Measurements from ENCODE around the gene RASGRF1. TPM values are rescaled to one million over a fixed set of nuclear protein-coding genes. Genes with fewer than 3 reads are reported as not detected.

Gene RASGRF1
- total RNA-seq, 1 donor from 2014 or later: 0.07 TPM

DNA sequence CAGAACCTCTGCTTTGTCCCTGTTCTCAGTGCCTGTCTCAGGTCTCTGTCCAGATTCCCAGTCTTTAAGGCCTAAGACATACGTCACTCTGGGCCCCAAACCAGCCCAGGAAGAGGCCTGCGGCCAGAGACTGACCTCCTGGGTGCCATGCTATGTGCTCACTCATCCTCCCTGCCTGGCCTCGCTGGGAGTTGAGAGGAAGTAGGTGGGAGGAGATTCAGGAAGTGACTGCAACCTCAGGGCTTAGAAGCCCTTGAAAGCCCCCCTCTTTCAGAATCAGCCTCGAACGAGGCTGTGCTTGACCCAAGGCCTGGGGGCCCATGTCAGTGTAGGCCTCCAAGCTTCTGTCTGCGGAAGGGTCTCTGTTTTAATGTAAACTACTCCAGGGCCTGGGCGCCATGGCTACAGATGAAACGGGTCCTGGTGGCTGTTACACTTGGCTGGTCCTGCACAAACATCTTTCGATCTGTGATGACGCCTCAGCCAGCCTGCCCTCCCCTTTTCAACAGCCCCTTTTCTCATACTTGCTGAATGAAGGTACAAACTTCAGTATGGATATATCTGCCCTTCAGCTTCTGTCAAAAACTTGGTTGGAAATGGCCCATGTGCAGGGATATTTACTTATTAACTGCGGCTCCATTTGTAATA, 11.7 kb downstream of the RASGRF1 start:
- H3K4me3 Mint-ChIP-seq: no peak overlapping the region

DNA sequence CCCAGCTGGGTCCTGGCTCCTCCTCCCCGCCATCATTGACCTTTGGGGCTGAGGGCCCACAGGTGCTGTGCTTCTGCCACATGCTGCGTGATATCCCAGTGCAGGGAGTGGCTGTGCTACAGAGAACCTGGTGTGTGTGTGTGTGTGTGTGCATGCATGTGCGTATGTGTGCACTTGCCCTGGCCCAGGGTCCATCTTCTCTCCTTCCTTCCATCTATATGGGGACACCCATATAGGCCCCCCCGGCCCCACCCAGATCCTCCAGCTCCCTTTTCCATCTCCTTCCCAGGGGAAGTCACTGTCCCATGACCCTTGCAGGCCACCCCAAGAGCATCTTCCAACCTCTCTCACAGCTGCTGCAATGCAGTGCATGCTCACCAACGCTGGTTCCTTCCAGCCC, 12.6 kb downstream of the RASGRF1 start:
- H3K36me3 Mint-ChIP-seq: no peaks in the 10 kb centered on the region
- H3K27ac Mint-ChIP-seq: no peak overlapping the region
- H3K4me1 Mint-ChIP-seq: no peaks in the 10 kb centered on the region
- no peaks in the 10 kb centered on the region for H3K9me3 Mint-ChIP-seq
- DNase-seq (ENCODE audit: low spot score in 2 of 2, unreplicated experiment in 2 of 2): no peak
- peaks cover 42% of the 10 kb centered on the region for H3K27me3 Mint-ChIP-seq (ENCODE audit: low read depth)
- TF ChIP-seq CTCF (IDR thresholded peaks at IDR 0.05; ENCODE audit: unreplicated experiment): no peak
- H3K4me3 Mint-ChIP-seq: no peak overlapping the region

More for the DNA sequence above, 11.7 kb downstream of the RASGRF1 start:
- DNase-seq (ENCODE audit: low spot score in 2 of 2, unreplicated experiment in 2 of 2): peak in 1 of 2 experiments; percentile 5
- Mint-ChIP-seq H3K27ac (no peak overlapping the region), H3K27me3 (ENCODE audit: low read depth) (peaks cover 47% of the 10 kb centered on the region), H3K4me1 (no peaks in the 10 kb centered on the region), H3K9me3 (no peaks in the 10 kb centered on the region), H3K36me3 (no peaks in the 10 kb centered on the region)
- TF ChIP-seq CTCF (IDR thresholded peaks at IDR 0.05; ENCODE audit: unreplicated experiment): no peak

DNA sequence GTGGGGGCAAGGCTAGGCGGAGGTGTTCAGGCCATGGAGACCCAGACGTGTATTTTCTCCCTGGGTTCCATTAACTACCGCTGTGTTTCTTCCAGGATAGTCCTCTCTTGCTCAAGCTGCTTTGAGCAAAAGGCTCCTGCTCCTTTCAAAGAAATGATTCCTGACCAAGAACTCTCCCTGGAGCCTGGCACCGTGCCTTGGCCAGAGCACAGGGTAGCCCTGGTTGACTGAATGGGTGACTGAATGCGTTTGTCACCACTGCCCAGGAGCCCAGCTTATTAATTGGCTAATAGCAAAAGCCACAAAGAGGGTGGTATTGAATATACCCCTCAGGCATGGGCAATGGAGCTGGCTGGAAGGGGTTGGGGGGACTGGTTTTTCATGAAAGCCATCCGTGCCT, 13.9 kb downstream of the RASGRF1 start:
- no peaks in the 10 kb centered on the region for H3K4me1 Mint-ChIP-seq
- no peak for TF ChIP-seq CTCF (IDR thresholded peaks at IDR 0.05; ENCODE audit: unreplicated experiment)
- no peak for DNase-seq (ENCODE audit: low spot score in 2 of 2, unreplicated experiment in 2 of 2)
- no peak overlapping the region for H3K4me3 Mint-ChIP-seq
- H3K36me3 Mint-ChIP-seq: no peaks in the 10 kb centered on the region
- H3K27me3 Mint-ChIP-seq (ENCODE audit: low read depth): peaks cover 34% of the 10 kb centered on the region
- no peak overlapping the region for H3K27ac Mint-ChIP-seq
- no peaks in the 10 kb centered on the region for H3K9me3 Mint-ChIP-seq

DNA sequence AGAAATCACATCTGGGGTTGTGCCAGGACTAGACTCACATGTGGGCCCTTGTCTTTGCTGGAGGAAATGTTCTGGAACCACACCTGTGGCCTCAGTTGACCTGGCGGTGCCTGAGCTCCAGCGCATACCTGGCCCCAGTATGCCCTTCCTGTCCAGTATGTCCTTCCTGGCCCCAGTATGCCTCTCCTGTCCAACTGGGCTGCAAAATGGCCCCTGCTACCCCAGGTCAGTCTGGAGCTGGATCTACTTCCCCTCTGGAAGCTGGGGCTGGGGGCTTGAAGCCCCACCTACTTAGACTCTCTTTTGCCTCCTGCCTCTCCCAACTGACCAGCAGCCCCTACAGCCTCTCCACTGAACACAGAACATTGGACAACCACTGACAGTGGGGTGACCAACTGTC, 15.3 kb downstream of the RASGRF1 start:
- no peak for TF ChIP-seq CTCF (IDR thresholded peaks at IDR 0.05; ENCODE audit: unreplicated experiment)
- Mint-ChIP-seq H3K27me3 (ENCODE audit: low read depth) (peaks cover 34% of the 10 kb centered on the region), H3K36me3 (no peaks in the 10 kb centered on the region), H3K4me3 (no peak overlapping the region), H3K27ac (no peak overlapping the region), H3K9me3 (no peaks in the 10 kb centered on the region), H3K4me1 (no peaks in the 10 kb centered on the region)
- DNase-seq (ENCODE audit: low spot score in 2 of 2, unreplicated experiment in 2 of 2): no peak

DNA sequence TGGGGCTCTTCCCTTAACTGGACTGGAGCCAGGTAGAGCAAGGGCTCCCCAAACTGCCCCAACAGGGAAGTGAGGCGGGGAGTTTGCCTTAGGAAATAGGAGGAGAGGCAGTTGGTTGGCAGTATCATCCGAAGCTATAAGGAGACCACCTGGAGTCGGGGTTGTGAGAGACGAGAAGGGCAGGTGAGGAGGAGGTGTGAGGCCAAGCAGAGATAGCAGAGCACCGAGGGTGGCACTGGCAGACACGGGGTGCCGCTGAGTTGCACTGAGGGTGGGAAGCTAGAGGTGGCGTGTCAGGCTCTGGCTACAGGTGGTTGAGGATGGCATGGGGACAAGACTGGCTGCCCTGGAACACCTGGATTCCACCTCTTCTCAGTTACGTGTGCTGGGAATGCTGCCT, 17.2 kb downstream of the RASGRF1 start:
- H3K36me3 Mint-ChIP-seq: no peaks in the 10 kb centered on the region
- H3K27ac Mint-ChIP-seq: no peak overlapping the region
- no peaks in the 10 kb centered on the region for H3K9me3 Mint-ChIP-seq
- no peak overlapping the region for H3K4me3 Mint-ChIP-seq
- H3K27me3 Mint-ChIP-seq (ENCODE audit: low read depth): peaks cover 30% of the 10 kb centered on the region
- no peak for DNase-seq (ENCODE audit: low spot score in 2 of 2, unreplicated experiment in 2 of 2)
- no peak for TF ChIP-seq CTCF (IDR thresholded peaks at IDR 0.05; ENCODE audit: unreplicated experiment)
- H3K4me1 Mint-ChIP-seq: no peaks in the 10 kb centered on the region

DNA sequence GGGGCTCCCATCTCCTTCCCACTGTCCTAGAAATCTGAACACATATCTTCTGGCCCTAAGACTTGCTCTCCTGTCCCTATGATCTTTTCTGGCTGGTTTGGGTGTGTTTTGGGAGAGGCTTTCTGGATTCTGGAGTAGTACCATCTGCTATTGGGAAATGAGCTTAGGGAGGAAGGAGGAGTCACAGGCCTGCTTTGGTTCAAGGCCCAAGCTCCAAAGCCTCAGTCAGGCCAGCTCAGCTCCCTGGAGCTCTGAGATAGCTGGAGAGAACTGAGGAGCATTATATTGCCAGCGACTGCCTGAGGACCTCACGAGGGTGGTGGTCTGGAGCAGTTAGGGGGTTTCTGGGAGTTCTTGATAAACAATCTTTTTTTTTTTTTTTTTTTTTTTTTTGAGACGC, 18.7 kb downstream of the RASGRF1 start:
- Mint-ChIP-seq H3K36me3 (no peaks in the 10 kb centered on the region), H3K27ac (no peak overlapping the region), H3K27me3 (ENCODE audit: low read depth) (peaks cover 25% of the 10 kb centered on the region), H3K4me3 (no peak overlapping the region), H3K9me3 (no peaks in the 10 kb centered on the region), H3K4me1 (no peaks in the 10 kb centered on the region)
- TF ChIP-seq CTCF (IDR thresholded peaks at IDR 0.05; ENCODE audit: unreplicated experiment): no peak
- no peak for DNase-seq (ENCODE audit: low spot score in 2 of 2, unreplicated experiment in 2 of 2)

Measured in mesothelial cell of epicardium (in vitro differentiated cells).